Prostate gland (tissue), 2 donors: ENCODE results near the gene LYPLA2.

Experiments used
- POLR2AphosphoS5 ChIP-seq: sonication (generic); formaldehyde crosslinking; IDR thresholded peaks from one replicate; pipeline ENCODE4 v1.6.1; 2017; ENCODE audit warnings: antibody characterized with exemption
- TF ChIP-seq, protein P1 (sequence below), 4 experiments: fragments of 200-600 bp in 2 of 4; fragments of 450-650 bp in 2 of 4; sonication (generic) in 2 of 4; IDR thresholded peaks; 1 replicate in 3 of 4; 2 replicates in 1 of 4; pipeline ENCODE4 v1.5.1; 2016 to 2019; ENCODE audit warnings: antibody characterized with exemption in 4 of 4, mild to moderate bottlenecking in 2 of 4, moderate library complexity in 2 of 4

DNA sequence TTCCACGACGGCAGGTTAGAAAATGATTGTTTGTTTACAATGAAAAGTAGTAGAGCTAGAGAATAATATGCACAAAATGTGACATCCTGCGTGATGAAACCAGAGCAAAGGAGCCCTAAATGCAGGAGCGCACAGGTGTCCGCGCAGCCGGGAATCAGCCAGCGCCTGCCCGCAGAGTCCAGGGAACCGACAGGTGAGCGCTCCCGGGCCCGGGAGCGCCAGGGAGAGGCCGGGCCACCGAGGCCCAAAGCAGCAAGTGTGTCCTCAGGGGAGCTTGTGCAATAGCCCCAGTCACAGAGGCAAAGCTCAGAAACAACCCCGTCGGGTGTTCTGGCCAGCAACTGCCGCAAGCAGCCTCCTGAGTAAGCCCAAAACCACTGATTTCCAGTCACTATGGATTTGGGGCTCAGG lies 10.4 kb downstream of the LYPLA2 start:
- no peak for TF ChIP-seq POLR2AphosphoS5
- TF ChIP-seq, protein P1, sequence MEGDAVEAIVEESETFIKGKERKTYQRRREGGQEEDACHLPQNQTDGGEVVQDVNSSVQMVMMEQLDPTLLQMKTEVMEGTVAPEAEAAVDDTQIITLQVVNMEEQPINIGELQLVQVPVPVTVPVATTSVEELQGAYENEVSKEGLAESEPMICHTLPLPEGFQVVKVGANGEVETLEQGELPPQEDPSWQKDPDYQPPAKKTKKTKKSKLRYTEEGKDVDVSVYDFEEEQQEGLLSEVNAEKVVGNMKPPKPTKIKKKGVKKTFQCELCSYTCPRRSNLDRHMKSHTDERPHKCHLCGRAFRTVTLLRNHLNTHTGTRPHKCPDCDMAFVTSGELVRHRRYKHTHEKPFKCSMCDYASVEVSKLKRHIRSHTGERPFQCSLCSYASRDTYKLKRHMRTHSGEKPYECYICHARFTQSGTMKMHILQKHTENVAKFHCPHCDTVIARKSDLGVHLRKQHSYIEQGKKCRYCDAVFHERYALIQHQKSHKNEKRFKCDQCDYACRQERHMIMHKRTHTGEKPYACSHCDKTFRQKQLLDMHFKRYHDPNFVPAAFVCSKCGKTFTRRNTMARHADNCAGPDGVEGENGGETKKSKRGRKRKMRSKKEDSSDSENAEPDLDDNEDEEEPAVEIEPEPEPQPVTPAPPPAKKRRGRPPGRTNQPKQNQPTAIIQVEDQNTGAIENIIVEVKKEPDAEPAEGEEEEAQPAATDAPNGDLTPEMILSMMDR (IDR thresholded peaks at IDR 0.05): no peak
